Liver (tissue), 9 donors: ENCODE measurements around the gene HNMT. TPM values are rescaled to one million over a fixed set of nuclear protein-coding genes. Genes with fewer than 3 reads are reported as not detected.

ENCODE experiments used
- DNase-seq: peaks from one replicate; pipeline ENCODE4 v3.0.0-alpha.2; 2017; ENCODE audit warnings: low spot score
- H3K27ac ChIP-seq, 2 donors: one replicate each; pipeline ENCODE4 v1.7.0; 2013; ENCODE audit warnings: inconsistent platforms in 2 of 2, low read length in 2 of 2, control low read depth in 1 of 2, low read depth in 1 of 2, mild to moderate bottlenecking in 1 of 2
- H3K27me3 ChIP-seq, 4 donors: one replicate each; pipeline versions ENCODE4 v1.6.1 to v1.7.0; 2013; ENCODE audit warnings: low read length in 3 of 4, inconsistent platforms in 1 of 4, mild to moderate bottlenecking in 1 of 4, moderate library complexity in 1 of 4; ENCODE audit not compliant: control insufficient read depth in 4 of 4, insufficient read depth in 4 of 4
- H3K36me3 ChIP-seq, 4 donors: one replicate each; pipeline versions ENCODE4 v1.6.1 to v1.7.0; 2013; ENCODE audit warnings: low read length in 3 of 4, mild to moderate bottlenecking in 3 of 4, low read depth in 1 of 4, moderate library complexity in 1 of 4; ENCODE audit not compliant: control insufficient read depth in 4 of 4, insufficient read depth in 3 of 4
- H3K4me1 ChIP-seq, 4 donors: one replicate each; pipeline versions ENCODE4 v1.6.1 to v1.7.0; 2013; ENCODE audit warnings: low read length in 3 of 4, mild to moderate bottlenecking in 3 of 4, moderate library complexity in 1 of 4; ENCODE audit not compliant: control insufficient read depth in 4 of 4, insufficient read depth in 4 of 4
- H3K4me3 ChIP-seq, 3 donors: one replicate each; pipeline versions ENCODE4 v1.6.1 to v1.7.0; 2013; ENCODE audit warnings: low read length in 3 of 3, control low read depth in 1 of 3, low read depth in 1 of 3, mild to moderate bottlenecking in 1 of 3
- H3K9ac ChIP-seq, 2 donors: one replicate each; pipeline ENCODE4 v1.7.0; 2013; ENCODE audit warnings: low read length in 2 of 2, mild to moderate bottlenecking in 2 of 2, moderate library complexity in 2 of 2, control low read depth in 1 of 2, low read depth in 1 of 2
- H3K9me3 ChIP-seq, 4 donors: one replicate each; pipeline versions ENCODE4 v1.6.1 to v1.7.0; 2013; ENCODE audit warnings: low read length in 3 of 4; ENCODE audit not compliant: control insufficient read depth in 4 of 4
- EGR1 ChIP-seq, 2 donors: IDR thresholded peaks; 2 replicates each; pipeline ENCODE4 v1.6.1; 2016 to 2018; ENCODE audit warnings: antibody characterized with exemption in 2 of 2, low read depth in 2 of 2
- FOXA1 ChIP-seq: IDR thresholded peaks from 2 replicates; pipeline ENCODE4 v1.6.1; 2016; ENCODE audit warnings: antibody characterized with exemption
- FOXA2 ChIP-seq: IDR thresholded peaks from 2 replicates; pipeline ENCODE4 v1.6.1; 2016; ENCODE audit warnings: antibody characterized with exemption
- GABPA ChIP-seq, 2 donors: IDR thresholded peaks in 1 of 2; conservative IDR thresholded peaks in 1 of 2; 2 replicates each; pipeline ENCODE4 v1.6.1; 2016; ENCODE audit warnings: antibody characterized with exemption in 2 of 2, mild to moderate bottlenecking in 1 of 2, moderate library complexity in 1 of 2
- HNF4A ChIP-seq, 2 donors: conservative IDR thresholded peaks; 2 replicates each; pipeline ENCODE4 v1.6.1; 2016; ENCODE audit warnings: antibody characterized with exemption in 2 of 2, mild to moderate bottlenecking in 2 of 2
- HNF4G ChIP-seq: IDR thresholded peaks from 2 replicates; pipeline ENCODE4 v1.6.1; 2016; ENCODE audit warnings: antibody characterized with exemption
- JUND ChIP-seq, 2 donors: IDR thresholded peaks; 2 replicates each; pipeline ENCODE4 v1.6.1; 2016; ENCODE audit warnings: antibody characterized with exemption in 2 of 2
- NR2F2 ChIP-seq: IDR thresholded peaks from 2 replicates; pipeline ENCODE4 v1.6.1; 2016; ENCODE audit warnings: antibody characterized with exemption
- RAD21 ChIP-seq, 2 donors: IDR thresholded peaks; 2 replicates each; pipeline ENCODE4 v1.6.1; 2016; ENCODE audit warnings: antibody characterized with exemption in 2 of 2, mild to moderate bottlenecking in 2 of 2
- RXRA ChIP-seq, 2 donors: IDR thresholded peaks; 2 replicates each; pipeline ENCODE4 v1.6.1; 2017 to 2018; ENCODE audit warnings: antibody characterized with exemption in 2 of 2, mild to moderate bottlenecking in 1 of 2
- SP1 ChIP-seq: IDR thresholded peaks from 2 replicates; pipeline ENCODE4 v1.6.1; 2018; ENCODE audit warnings: antibody characterized with exemption, mild to moderate bottlenecking
- TAF1 ChIP-seq: conservative IDR thresholded peaks from 2 replicates; pipeline ENCODE4 v1.6.1; 2016; ENCODE audit warnings: antibody characterized with exemption, mild to moderate bottlenecking
- YY1 ChIP-seq: IDR thresholded peaks from 2 replicates; pipeline ENCODE4 v1.6.1; 2016; ENCODE audit warnings: antibody characterized with exemption, mild to moderate bottlenecking
- WGBS: extraction: QIAGEN DNeasy Blood & Tissue Kit; methylation state at CpG from one replicate; pipeline ENCODE4 v1.1.7; 2013; 5-methylcytosine and 5-hydroxymethylcytosine counted together
- polyA plus RNA-seq, 2 donors: library from polyadenylated mRNA; stranded (reverse) in 1 of 2; unstranded in 1 of 2; fragments of 200-250 nt in 1 of 2; fragments of >200 nt in 1 of 2; fragmentation: Nextera tagmentation in 1 of 2; extraction: Ambion mirVana in 1 of 2; gene quantifications; one replicate each; pipeline versions ENCODE4 v1.2.1 to v1.2.3, GENCODE V29; 2013 to 2015
- total RNA-seq, 2 donors: library from RNA; depleted of rRNA; stranded (reverse); fragments of >200 nt; gene quantifications; one replicate each; pipeline ENCODE4 v1.2.3, GENCODE V29; 2014
- TF ChIP-seq, protein P1 (sequence below): IDR thresholded peaks from 2 replicates; pipeline ENCODE4 v1.6.1; 2016; ENCODE audit warnings: antibody characterized with exemption, mild to moderate bottlenecking
- TF ChIP-seq, protein P2 (sequence below): fragments of 150-350 bp; IDR thresholded peaks from 2 replicates; pipeline ENCODE4 v1.5.1; 2017; ENCODE audit warnings: improper control_type of control experiment, low read depth, low read length; ENCODE audit not compliant: missing input control
- TF ChIP-seq, protein P3 (sequence below): IDR thresholded peaks from 2 replicates; pipeline ENCODE4 v1.6.1; 2016; ENCODE audit warnings: antibody characterized with exemption
- donor health status: healthy.
- donor health status: healthy.
- donor health status: healthy.
- donor health status: healthy.
- donor health status: healthy.

The HNMT gene
- total and polyA plus RNA-seq, 4 donors, result 44.4 to 103 (median 78.5) TPM

DNA sequence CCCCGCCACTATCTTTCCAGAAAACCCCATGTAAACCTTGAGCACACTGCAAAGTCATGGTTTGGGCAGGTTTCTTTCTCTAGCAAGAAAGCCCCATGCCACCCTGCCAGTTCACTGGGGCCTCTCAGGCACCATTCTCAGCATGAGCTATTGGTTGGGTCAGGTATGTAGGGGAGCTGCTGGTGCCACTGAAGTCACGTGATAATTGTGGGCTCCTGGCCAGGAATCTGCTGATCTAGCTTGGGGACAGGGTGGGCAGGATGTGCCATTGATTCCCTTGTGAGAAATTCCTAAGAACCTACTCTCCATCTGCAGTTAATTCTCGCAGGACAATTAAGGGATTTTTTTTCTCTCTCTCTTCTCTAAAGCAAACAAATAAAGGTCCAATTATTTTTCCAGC lies 26.5 kb upstream of the HNMT start:
- TF ChIP-seq TAF1 (no peak), RXRA (IDR thresholded peaks at IDR 0.05) (no peak), FOXA2 (no peak), SP1 (no peak), RAD21 (IDR thresholded peaks at IDR 0.05) (no peak), EGR1 (IDR thresholded peaks at IDR 0.05; ENCODE audit: low read depth in 2 of 2) (no peak), HNF4A (conservative IDR thresholded peaks at IDR 0.05) (no peak)
- TF ChIP-seq, protein P1, sequence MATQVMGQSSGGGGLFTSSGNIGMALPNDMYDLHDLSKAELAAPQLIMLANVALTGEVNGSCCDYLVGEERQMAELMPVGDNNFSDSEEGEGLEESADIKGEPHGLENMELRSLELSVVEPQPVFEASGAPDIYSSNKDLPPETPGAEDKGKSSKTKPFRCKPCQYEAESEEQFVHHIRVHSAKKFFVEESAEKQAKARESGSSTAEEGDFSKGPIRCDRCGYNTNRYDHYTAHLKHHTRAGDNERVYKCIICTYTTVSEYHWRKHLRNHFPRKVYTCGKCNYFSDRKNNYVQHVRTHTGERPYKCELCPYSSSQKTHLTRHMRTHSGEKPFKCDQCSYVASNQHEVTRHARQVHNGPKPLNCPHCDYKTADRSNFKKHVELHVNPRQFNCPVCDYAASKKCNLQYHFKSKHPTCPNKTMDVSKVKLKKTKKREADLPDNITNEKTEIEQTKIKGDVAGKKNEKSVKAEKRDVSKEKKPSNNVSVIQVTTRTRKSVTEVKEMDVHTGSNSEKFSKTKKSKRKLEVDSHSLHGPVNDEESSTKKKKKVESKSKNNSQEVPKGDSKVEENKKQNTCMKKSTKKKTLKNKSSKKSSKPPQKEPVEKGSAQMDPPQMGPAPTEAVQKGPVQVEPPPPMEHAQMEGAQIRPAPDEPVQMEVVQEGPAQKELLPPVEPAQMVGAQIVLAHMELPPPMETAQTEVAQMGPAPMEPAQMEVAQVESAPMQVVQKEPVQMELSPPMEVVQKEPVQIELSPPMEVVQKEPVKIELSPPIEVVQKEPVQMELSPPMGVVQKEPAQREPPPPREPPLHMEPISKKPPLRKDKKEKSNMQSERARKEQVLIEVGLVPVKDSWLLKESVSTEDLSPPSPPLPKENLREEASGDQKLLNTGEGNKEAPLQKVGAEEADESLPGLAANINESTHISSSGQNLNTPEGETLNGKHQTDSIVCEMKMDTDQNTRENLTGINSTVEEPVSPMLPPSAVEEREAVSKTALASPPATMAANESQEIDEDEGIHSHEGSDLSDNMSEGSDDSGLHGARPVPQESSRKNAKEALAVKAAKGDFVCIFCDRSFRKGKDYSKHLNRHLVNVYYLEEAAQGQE, result no peak
- TF ChIP-seq, protein P2, sequence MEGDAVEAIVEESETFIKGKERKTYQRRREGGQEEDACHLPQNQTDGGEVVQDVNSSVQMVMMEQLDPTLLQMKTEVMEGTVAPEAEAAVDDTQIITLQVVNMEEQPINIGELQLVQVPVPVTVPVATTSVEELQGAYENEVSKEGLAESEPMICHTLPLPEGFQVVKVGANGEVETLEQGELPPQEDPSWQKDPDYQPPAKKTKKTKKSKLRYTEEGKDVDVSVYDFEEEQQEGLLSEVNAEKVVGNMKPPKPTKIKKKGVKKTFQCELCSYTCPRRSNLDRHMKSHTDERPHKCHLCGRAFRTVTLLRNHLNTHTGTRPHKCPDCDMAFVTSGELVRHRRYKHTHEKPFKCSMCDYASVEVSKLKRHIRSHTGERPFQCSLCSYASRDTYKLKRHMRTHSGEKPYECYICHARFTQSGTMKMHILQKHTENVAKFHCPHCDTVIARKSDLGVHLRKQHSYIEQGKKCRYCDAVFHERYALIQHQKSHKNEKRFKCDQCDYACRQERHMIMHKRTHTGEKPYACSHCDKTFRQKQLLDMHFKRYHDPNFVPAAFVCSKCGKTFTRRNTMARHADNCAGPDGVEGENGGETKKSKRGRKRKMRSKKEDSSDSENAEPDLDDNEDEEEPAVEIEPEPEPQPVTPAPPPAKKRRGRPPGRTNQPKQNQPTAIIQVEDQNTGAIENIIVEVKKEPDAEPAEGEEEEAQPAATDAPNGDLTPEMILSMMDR, result no peak
- Histone ChIP-seq H3K27ac (no peak overlapping the region), H3K4me1 (peaks cover 0 to 33% (median 18%) of the 10 kb centered on the region in 4 donors), H3K9ac (no peak overlapping the region), H3K9me3 (no peaks in the 10 kb centered on the region), H3K4me3 (no peak overlapping the region), H3K27me3 (no peaks in the 10 kb centered on the region), H3K36me3 (peaks cover 0 to 3% (median 0%) of the 10 kb centered on the region in 4 donors)
- no peak for DNase-seq
- 72% methylated on average over 3 of the region's 3 CpGs for WGBS

DNA sequence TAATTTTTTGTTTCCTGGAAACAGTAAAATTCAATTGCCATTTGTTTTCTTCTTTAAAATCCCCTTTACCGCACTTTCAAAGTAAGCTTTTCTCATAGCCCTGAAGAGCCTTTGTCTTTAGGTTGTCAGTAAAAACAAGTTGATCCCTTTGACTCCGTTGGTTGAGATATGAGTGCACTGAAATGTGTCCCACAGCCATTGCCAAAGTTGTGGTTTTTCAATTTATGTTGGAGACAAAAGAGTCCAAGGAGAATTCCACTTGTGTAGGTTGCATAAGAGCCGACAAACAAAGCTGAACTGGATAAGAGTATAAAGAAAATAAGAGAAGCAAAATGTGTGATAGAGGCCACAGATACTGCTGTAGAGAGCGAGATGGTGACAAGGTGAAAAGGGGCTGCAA lies 26.1 kb upstream of the HNMT start:
- Histone ChIP-seq H3K9ac (no peak overlapping the region), H3K27me3 (no peaks in the 10 kb centered on the region), H3K4me3 (no peak overlapping the region), H3K36me3 (peaks cover 0 to 3% (median 0%) of the 10 kb centered on the region in 4 donors), H3K27ac (no peak overlapping the region), H3K4me1 (peaks cover 0 to 38% (median 20%) of the 10 kb centered on the region in 4 donors), H3K9me3 (no peaks in the 10 kb centered on the region)
- peak; percentile 29 for TF ChIP-seq YY1
- TF ChIP-seq FOXA2, result no peak
- TF ChIP-seq HNF4A (conservative IDR thresholded peaks at IDR 0.05), result peak; percentile 7 to 24
- WGBS, result 57% methylated on average over 4 of the region's 4 CpGs
- DNase-seq, result no peak

DNA sequence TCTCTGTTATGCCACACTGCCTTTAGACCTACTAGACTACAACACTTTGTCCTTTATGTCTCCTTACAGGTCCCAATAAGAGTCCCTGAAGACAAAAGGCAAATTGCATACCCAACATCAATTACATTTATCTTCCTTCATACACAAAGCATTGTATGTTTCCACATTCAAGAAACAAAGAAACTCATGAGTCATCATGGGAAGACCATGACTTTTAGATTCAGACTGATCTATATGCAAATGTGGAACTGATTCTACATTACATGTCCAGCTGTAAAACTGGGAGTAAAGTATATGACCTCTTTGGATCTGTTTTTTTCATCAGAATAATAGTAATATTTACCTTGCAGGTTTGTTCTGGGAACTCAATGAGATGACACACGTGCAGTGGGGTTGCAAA lies 25.2 kb upstream of the HNMT start:
- Histone ChIP-seq H3K27ac (no peak overlapping the region), H3K9me3 (no peaks in the 10 kb centered on the region), H3K27me3 (no peaks in the 10 kb centered on the region), H3K4me1 (peaks cover 0 to 46% (median 27%) of the 10 kb centered on the region in 4 donors), H3K4me3 (no peak overlapping the region), H3K36me3 (peaks cover 0 to 3% (median 0%) of the 10 kb centered on the region in 4 donors), H3K9ac (no peak overlapping the region)
- no peak for DNase-seq
- 51% methylated on average over 1 of the region's 1 CpG for WGBS
- no peak for TF ChIP-seq GABPA (IDR thresholded peaks at IDR 0.05 in 1 of 2, conservative IDR thresholded peaks at IDR 0.05 in 1 of 2)
- TF ChIP-seq JUND (IDR thresholded peaks at IDR 0.05), result no peak
- no peak for TF ChIP-seq NR2F2
- TF ChIP-seq HNF4G, result no peak
- TF ChIP-seq, protein P1, result no peak
- TF ChIP-seq, protein P3, sequence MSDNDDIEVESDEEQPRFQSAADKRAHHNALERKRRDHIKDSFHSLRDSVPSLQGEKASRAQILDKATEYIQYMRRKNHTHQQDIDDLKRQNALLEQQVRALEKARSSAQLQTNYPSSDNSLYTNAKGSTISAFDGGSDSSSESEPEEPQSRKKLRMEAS, result no peak
- TF ChIP-seq, protein P2, result no peak
- TF ChIP-seq EGR1 (IDR thresholded peaks at IDR 0.05; ENCODE audit: low read depth in 2 of 2), result no peak
- no peak for TF ChIP-seq HNF4A (conservative IDR thresholded peaks at IDR 0.05)
- no peak for TF ChIP-seq FOXA1
- no peak for TF ChIP-seq SP1
- TF ChIP-seq RAD21 (IDR thresholded peaks at IDR 0.05), result no peak
- no peak for TF ChIP-seq RXRA (IDR thresholded peaks at IDR 0.05)
